NCI-H146 treated with DMSO at 0.1 percent for 48 hours (cell line): Measurements from ENCODE around the gene TSPAN32.
"Not testable (repeated sequence)": the region's sequence is repeated elsewhere in the genome, so short reads cannot be mapped to it uniquely, and the experiment has no call there.

ENCODE experiments used
- DNase-seq: peaks from one replicate; lab custom pipeline; 2025; ENCODE audit not compliant: unreplicated experiment; lab: John Stamatoyannopoulos, UW

TSPAN32 gene

GRCh38 chr11:2314525-2315394 lies 12.9 kb downstream of the TSPAN32 start:
- no peak for DNase-seq

- no peak for DNase-seq
Measured at GRCh38 chr11:2315395-2316168, 13.8 kb downstream of the TSPAN32 start.

- no peak for DNase-seq
Measured at GRCh38 chr11:2316169-2316962, 14.6 kb downstream of the TSPAN32 start.

- DNase-seq = no peak
Measured at GRCh38 chr11:2316963-2317244, 15.1 kb downstream of the TSPAN32 start.

GRCh38 chr11:2317354-2318050 lies 15.7 kb downstream of the TSPAN32 start:
- DNase-seq = no peak

- DNase-seq = no peak
Measured at GRCh38 chr11:2318123-2318522, 16.3 kb downstream of the TSPAN32 start.

- no peak for DNase-seq
Measured at GRCh38 chr11:2318707-2319106, 16.9 kb downstream of the TSPAN32 start.

- no peak for DNase-seq
Measured at GRCh38 chr11:2319791-2320472, 18.1 kb downstream of the TSPAN32 start.

GRCh38 chr11:2320568-2321310 lies 18.9 kb downstream of the TSPAN32 start:
- DNase-seq = no peak

- DNase-seq = no peak
Measured at GRCh38 chr11:2321311-2321683, 19.5 kb downstream of the TSPAN32 start.

- no peak for DNase-seq
Measured at GRCh38 chr11:2325123-2325522, 23.3 kb downstream of the TSPAN32 start.

GRCh38 chr11:2325719-2326118 lies 23.9 kb downstream of the TSPAN32 start:
- DNase-seq = no peak

- DNase-seq = no peak
Measured at GRCh38 chr11:2327032-2327431, 25.2 kb downstream of the TSPAN32 start.

GRCh38 chr11:2328021-2328420 lies 26.2 kb downstream of the TSPAN32 start:
- no peak for DNase-seq

- DNase-seq = no peak
Measured at GRCh38 chr11:2328656-2329354, 27.0 kb downstream of the TSPAN32 start.

GRCh38 chr11:2329551-2329950 lies 27.7 kb downstream of the TSPAN32 start:
- no peak for DNase-seq

GRCh38 chr11:2330696-2331095 lies 28.9 kb downstream of the TSPAN32 start:
- DNase-seq = no peak

- DNase-seq = no peak
Measured at GRCh38 chr11:2331404-2331803, 29.6 kb downstream of the TSPAN32 start.

GRCh38 chr11:2332569-2332968 lies 30.8 kb downstream of the TSPAN32 start:
- not testable (repeated sequence) for DNase-seq
